Measurements from ENCODE around the gene RASEF. TPM values are rescaled to one million over a fixed set of nuclear protein-coding genes. Genes with fewer than 3 reads are reported as not detected.

Gene RASEF
- polyA plus RNA-seq, 2 of the 4 experiments (the other 2 are of a cell fraction) = 5.1 to 8.8 TPM

GRCh38 chr9:83047839-83048775 lies 14.8 kb downstream of the RASEF start:
- CTCF ChIA-PET = interaction anchor here (1.1 kb wide), 1 partner anchor 515 kb away, joined by 5 read pairs; no protein-coding TSS in a partner anchor
- ATAC-seq (peak; percentile 92 to 97), DNase-seq (ENCODE audit: low read depth in 1 of 2, low spot score in 1 of 2) (peak; percentile 43 to 80)
- TF ChIP-seq NR3C1 (IDR thresholded peaks at IDR 0.05) (no peak), CTCF (IDR thresholded peaks at IDR 0.05) (no peak), REST (IDR thresholded peaks at IDR 0.05) (peak; percentile 63), ZSCAN20 (CRISPR knock-in tag; IDR thresholded peaks at IDR 0.05) (no peak), JUNB (IDR thresholded peaks at IDR 0.05) (peak; percentile 95), CEBPB (IDR thresholded peaks at IDR 0.05) (peak; percentile 45 to 74; a peak in 3 of 4 replicates), BCL3 (IDR thresholded peaks at IDR 0.05) (peak; percentile 87; the same call in 2 of the 3 replicates), ZNF302 (CRISPR knock-in tag; IDR thresholded peaks at IDR 0.05) (no peak), CHD2 (IDR thresholded peaks at IDR 0.05; ENCODE audit: low read length, partially characterized antibody) (no peak), KDM5A (IDR thresholded peaks at IDR 0.05) (no peak), MAX (IDR thresholded peaks at IDR 0.05) (peak; percentile 41; the same call in 1 of the 2 replicates), HEYL (CRISPR knock-in tag; IDR thresholded peaks at IDR 0.05) (no peak), CBX8 (IDR thresholded peaks at IDR 0.05) (no peak), MYC (IDR thresholded peaks at IDR 0.05; ENCODE audit: borderline replicate concordance, low read length) (no peak), MAFK (IDR thresholded peaks at IDR 0.05; ENCODE audit: partially characterized antibody) (no peak), ESRRA (IDR thresholded peaks at IDR 0.05; ENCODE audit: borderline replicate concordance, low read length) (no peak), POLR2AphosphoS2 (conservative IDR thresholded peaks at IDR 0.05; ENCODE audit: low read length) (no peak), SMC3 (IDR thresholded peaks at IDR 0.05) (peak; percentile 48), SREBF2 (IDR thresholded peaks at IDR 0.05) (no peak), RAD21 (conservative IDR thresholded peaks at IDR 0.05 in 1 of 2, IDR thresholded peaks at IDR 0.05 in 1 of 2) (peak in 1 of 2 experiments; percentile 58; a peak in 2 of 5 replicates), RARB (CRISPR knock-in tag; IDR thresholded peaks at IDR 0.05) (no peak), KDM1A (IDR thresholded peaks at IDR 0.05; ENCODE audit: low read depth) (no peak), FOSL2 (IDR thresholded peaks at IDR 0.05) (no peak; the same call in 1 of the 2 replicates), FOSL2 (CRISPR knock-in tag; IDR thresholded peaks at IDR 0.05) (no peak), HDAC2 (IDR thresholded peaks at IDR 0.05) (no peak), HOXA7 (CRISPR knock-in tag; IDR thresholded peaks at IDR 0.05) (no peak), ZC3H11A (IDR thresholded peaks at IDR 0.05) (no peak), PHF8 (IDR thresholded peaks at IDR 0.05; ENCODE audit: borderline replicate concordance, low read depth) (no peak), NPAS2 (CRISPR knock-in tag; IDR thresholded peaks at IDR 0.05; ENCODE audit: borderline replicate concordance) (no peak), JUN (IDR thresholded peaks at IDR 0.05) (peak; percentile 92 to 93; a peak in 4 of 5 replicates)
- TF ChIP-seq, protein P1, sequence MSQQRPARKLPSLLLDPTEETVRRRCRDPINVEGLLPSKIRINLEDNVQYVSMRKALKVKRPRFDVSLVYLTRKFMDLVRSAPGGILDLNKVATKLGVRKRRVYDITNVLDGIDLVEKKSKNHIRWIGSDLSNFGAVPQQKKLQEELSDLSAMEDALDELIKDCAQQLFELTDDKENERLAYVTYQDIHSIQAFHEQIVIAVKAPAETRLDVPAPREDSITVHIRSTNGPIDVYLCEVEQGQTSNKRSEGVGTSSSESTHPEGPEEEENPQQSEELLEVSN (IDR thresholded peaks at IDR 0.05; ENCODE audit: borderline replicate concordance, low read depth) = no peak
- TF ChIP-seq, protein P2, sequence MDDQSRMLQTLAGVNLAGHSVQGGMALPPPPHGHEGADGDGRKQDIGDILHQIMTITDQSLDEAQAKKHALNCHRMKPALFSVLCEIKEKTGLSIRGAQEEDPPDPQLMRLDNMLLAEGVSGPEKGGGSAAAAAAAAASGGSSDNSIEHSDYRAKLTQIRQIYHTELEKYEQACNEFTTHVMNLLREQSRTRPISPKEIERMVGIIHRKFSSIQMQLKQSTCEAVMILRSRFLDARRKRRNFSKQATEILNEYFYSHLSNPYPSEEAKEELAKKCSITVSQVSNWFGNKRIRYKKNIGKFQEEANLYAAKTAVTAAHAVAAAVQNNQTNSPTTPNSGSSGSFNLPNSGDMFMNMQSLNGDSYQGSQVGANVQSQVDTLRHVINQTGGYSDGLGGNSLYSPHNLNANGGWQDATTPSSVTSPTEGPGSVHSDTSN (IDR thresholded peaks at IDR 0.05) = no peak

More at GRCh38 chr9:83047839-83048775, 14.8 kb downstream of the RASEF start:
- H3K4me1 ChIP-seq = peaks cover 42% of the 10 kb centered on the region
- WGBS (ENCODE audit: missing lambda C conversion rate) = 43% methylated on average over 11 of the region's 11 CpGs
- no peak overlapping the region; the same call in 2 of the 3 replicates for H3K4me3 ChIP-seq
- H3K27ac ChIP-seq = peak overlapping the region; percentile 73 to 79
- no peaks in the 10 kb centered on the region for H3K9me3 ChIP-seq
- peak overlapping the region; percentile 64 for H3K4me2 ChIP-seq
- peak; percentile 43 for FAIRE-seq
- POLR2A ChIA-PET = interaction anchor here (0.7 to 1.0 kb wide), 3 partner anchors 13 to 113 kb away, joined by 3 to 5 read pairs (median 3); no protein-coding TSS in a partner anchor
